OCI-LY7 (cell line): ENCODE data around the gene GAST.

Experiments used
- EZH2phosphoT487 ChIP-seq: fragments of 200-600 bp; sonication (generic); IDR thresholded peaks from 2 replicates; pipeline ENCODE4 v1.6.1; 2018; ENCODE audit warnings: low read depth, borderline replicate concordance, mild to moderate bottlenecking, mixed run types, antibody characterized with exemption, low read length, moderate library complexity, mixed read lengths
- TF ChIP-seq, protein P1 (sequence below): fragments of 200-600 bp; sonication (generic); conservative IDR thresholded peaks from 2 replicates; pipeline ENCODE4 v1.5.1; 2014; ENCODE audit warnings: mild to moderate bottlenecking, antibody characterized with exemption, low read length, moderate library complexity, mixed read lengths

DNA sequence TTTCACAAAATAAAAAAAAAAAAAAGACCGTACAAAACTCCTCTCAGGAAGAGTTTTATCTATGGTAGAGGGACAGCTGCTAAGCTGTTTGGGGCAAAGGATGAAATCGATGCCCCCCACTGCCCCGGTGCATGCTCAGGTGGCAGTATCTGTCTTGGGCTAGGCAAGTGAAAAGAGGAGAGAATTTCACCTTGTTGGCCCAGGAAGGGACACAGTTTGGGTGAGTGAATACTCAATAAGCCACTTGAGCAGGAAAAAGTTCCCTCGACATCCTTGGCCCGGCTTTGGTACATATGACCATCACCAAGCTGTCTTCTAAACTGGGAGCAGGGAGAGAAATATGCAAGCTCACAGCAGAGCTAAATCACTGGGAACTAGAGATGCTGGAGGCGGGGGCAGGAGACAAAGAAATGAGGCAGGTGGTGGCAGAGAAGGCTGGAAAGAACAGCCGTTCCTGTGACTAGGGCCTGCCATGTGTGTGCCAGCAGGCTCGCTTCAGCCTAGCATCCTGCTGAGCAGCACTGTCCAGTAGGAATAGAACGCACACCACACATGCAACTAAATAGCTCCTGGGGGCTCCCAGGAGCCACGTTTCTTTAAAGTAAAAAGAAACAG, 31.6 kb upstream of the GAST start:
- TF ChIP-seq EZH2phosphoT487: no peak
- TF ChIP-seq, protein P1, sequence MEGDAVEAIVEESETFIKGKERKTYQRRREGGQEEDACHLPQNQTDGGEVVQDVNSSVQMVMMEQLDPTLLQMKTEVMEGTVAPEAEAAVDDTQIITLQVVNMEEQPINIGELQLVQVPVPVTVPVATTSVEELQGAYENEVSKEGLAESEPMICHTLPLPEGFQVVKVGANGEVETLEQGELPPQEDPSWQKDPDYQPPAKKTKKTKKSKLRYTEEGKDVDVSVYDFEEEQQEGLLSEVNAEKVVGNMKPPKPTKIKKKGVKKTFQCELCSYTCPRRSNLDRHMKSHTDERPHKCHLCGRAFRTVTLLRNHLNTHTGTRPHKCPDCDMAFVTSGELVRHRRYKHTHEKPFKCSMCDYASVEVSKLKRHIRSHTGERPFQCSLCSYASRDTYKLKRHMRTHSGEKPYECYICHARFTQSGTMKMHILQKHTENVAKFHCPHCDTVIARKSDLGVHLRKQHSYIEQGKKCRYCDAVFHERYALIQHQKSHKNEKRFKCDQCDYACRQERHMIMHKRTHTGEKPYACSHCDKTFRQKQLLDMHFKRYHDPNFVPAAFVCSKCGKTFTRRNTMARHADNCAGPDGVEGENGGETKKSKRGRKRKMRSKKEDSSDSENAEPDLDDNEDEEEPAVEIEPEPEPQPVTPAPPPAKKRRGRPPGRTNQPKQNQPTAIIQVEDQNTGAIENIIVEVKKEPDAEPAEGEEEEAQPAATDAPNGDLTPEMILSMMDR: no peak
